ENCODE data around the gene CDA. TPM values are rescaled to one million over a fixed set of nuclear protein-coding genes. Genes with fewer than 3 reads are reported as not detected.
"Not testable (repeated sequence)": the region's sequence is repeated elsewhere in the genome, so short reads cannot be mapped to it uniquely, and the experiment has no call there.

Gene CDA
- total RNA-seq, 1 donor from 2014 or later = 2.0 TPM

DNA sequence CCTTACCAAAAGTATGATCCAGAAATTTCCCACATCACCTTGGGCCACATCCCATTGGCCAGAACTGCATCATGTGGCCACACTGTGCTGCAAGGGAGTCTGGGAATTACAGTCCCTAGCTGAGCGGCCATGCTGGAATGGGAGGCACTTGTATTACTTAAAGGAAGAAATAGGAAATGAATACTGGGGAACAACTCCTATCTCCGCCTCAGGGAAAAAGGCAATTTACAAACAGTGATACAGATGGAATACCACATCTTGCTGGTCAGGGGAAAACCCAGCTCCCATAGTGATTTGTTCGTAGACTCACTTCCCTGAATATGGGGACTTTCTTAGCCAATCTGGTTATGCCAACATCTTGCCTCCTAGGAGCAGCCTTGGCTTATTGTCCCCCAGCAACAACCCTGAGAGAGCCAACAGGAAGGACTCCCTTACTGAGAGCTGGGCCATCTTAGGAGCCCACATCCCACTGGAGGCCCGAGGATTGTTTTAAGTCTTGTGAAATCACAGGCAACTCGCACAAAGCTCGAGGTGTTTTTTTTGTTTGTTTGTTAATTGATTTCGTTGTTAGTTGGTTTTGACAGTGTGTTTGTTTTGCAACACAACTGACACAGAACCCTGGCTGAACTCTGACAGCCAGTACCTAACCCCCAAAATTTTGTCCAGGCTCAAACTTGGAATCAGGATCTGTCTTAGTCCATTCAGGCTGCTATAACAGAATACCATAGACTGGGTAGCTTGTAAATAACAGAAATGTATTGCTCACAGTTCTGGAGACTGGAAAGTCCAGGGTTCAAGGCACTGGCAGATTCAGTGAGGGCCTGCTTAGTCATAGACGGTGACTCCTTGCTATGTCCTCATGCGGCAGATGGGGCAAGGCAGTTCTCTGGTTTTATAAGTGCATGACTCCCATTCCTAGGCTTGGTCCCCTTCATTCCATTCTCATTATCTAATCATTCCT, 14.9 kb downstream of the CDA start:
- no peak for DNase-seq
- H3K4me3 ChIP-seq = no peak overlapping the region
- H3K4me1 ChIP-seq = peaks cover 5% of the 10 kb centered on the region
- no peak overlapping the region for H3K27ac ChIP-seq (replicated peaks)
- TF ChIP-seq CTCF (IDR thresholded peaks at IDR 0.05; ENCODE audit: borderline replicate concordance) = no peak
- no peaks in the 10 kb centered on the region for H3K9me3 ChIP-seq (replicated peaks)
- intact Hi-C loops (cut with micrococcal nuclease) = no loop called here
- no peaks in the 10 kb centered on the region for H3K36me3 ChIP-seq
- no peaks in the 10 kb centered on the region for H3K27me3 ChIP-seq (ENCODE audit: low read depth)

GRCh38 chr1:20604678-20605077, 15.8 kb downstream of the CDA start:
- no peak for TF ChIP-seq CTCF (IDR thresholded peaks at IDR 0.05; ENCODE audit: borderline replicate concordance)
- Histone ChIP-seq H3K36me3 (no peaks in the 10 kb centered on the region), H3K4me3 (no peak overlapping the region), H3K27ac (replicated peaks) (no peak overlapping the region), H3K27me3 (ENCODE audit: low read depth) (no peaks in the 10 kb centered on the region), H3K4me1 (peaks cover 5% of the 10 kb centered on the region), H3K9me3 (replicated peaks) (no peaks in the 10 kb centered on the region)
- intact Hi-C loops (cut with micrococcal nuclease) = no loop called here
- DNase-seq = no peak

DNA sequence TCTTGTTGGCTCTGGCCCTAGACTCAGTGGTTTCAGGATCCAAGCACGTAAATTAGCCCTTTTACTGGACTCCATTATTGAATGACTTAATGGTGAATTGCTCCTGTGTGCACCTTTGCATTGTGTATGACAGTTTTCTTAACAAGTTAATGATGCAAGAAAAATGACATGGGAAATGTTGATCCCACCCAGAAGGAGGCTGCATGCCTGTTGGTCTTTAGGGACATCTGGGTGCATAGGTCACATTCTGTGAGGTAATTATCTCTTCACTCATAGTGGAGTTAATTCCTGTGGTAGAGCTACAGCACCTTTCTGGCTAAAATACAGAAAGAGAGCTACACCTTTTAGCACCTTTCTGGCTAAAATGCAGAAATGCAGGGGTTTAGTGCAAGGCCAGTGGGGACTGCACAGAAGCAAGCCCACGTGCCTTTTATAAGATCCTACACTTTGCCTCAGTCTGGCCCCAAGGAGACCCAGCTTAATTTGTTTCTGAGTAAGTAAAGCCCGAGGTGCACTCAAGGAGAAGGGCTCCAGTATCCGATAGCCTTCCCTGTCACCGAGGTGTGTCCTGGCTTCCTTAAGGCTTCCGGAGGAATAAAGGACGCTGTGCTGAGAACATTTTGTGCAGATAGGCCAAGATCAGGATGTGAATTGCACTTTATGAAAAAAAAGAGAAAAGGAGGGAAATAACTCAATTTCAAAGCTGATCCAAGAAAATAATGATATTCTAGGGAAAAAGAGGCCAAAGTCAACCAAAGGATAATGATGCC, 18.1 kb downstream of the CDA start:
- H3K4me3 ChIP-seq; DNase-seq; H3K27me3 ChIP-seq (ENCODE audit: low read depth); intact Hi-C loops (cut with micrococcal nuclease); H3K36me3 ChIP-seq; H3K4me1 ChIP-seq; H3K9me3 ChIP-seq (replicated peaks): not testable (repeated sequence)
- peak overlapping the region; percentile 62 for H3K27ac ChIP-seq (replicated peaks)

- Histone ChIP-seq H3K4me1 (peaks cover 17% of the 10 kb centered on the region), H3K27me3 (ENCODE audit: low read depth) (no peaks in the 10 kb centered on the region), H3K4me3 (no peak overlapping the region), H3K36me3 (no peaks in the 10 kb centered on the region), H3K9me3 (replicated peaks) (no peaks in the 10 kb centered on the region), H3K27ac (replicated peaks) (no peak overlapping the region)
- TF ChIP-seq CTCF (IDR thresholded peaks at IDR 0.05; ENCODE audit: borderline replicate concordance) = no peak
- intact Hi-C loops (cut with micrococcal nuclease) = no loop called here
- DNase-seq = no peak
These were observed 20.6 kb downstream of the CDA start for GRCh38 chr1:20609541-20609940.

DNA sequence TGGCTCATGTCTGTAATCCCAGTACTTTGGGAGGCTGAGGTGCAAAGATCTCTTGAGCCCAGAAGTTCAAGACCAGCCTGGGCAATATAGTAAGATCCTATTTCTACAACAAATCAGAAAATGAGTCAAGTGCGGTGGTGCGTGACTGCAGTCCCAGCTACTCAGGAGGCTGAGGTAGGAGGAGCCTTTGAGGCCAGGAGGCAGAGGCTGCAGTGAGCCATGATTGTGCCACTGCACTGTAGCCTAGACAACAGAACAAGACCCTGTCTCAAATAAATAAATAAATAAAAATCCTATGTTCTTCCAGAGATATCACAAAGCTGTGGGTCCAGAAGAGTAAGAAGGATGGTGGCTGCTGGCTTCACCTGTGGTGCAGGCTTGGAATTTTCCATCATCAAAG, 22.1 kb downstream of the CDA start:
- Histone ChIP-seq H3K4me1 (peaks cover 23% of the 10 kb centered on the region), H3K36me3 (no peaks in the 10 kb centered on the region), H3K4me3 (no peak overlapping the region), H3K27me3 (ENCODE audit: low read depth) (no peaks in the 10 kb centered on the region), H3K27ac (replicated peaks) (no peak overlapping the region), H3K9me3 (replicated peaks) (no peaks in the 10 kb centered on the region)
- no peak for DNase-seq
- intact Hi-C loops (cut with micrococcal nuclease) = no loop called here
- no peak for TF ChIP-seq CTCF (IDR thresholded peaks at IDR 0.05; ENCODE audit: borderline replicate concordance)
